GM18511 (cell line): Measurements from ENCODE around the gene LOC128125822.
A peak's percentile ranks its signal among the peaks of the same experiment; 100 is the strongest.

ENCODE experiments used
- ATAC-seq: cut with Tn5 transposase; IDR thresholded peaks from one replicate; pipeline ENCODE4 v1.9.1; 2021; ENCODE audit warnings: mild to moderate bottlenecking, moderate library complexity; ENCODE audit not compliant: unreplicated experiment

Gene LOC128125822

GRCh38 chr6:63554782-63555181 is 17.5 kb upstream of the LOC128125822 start:
- ATAC-seq: no peak

- ATAC-seq: no peak
Measured at GRCh38 chr6:63556369-63556768, 15.9 kb upstream of the LOC128125822 start.

GRCh38 chr6:63558278-63558677 is 14.0 kb upstream of the LOC128125822 start:
- peak; percentile 69 for ATAC-seq

- ATAC-seq: no peak
Measured at GRCh38 chr6:63560801-63561287, 11.4 kb upstream of the LOC128125822 start.

GRCh38 chr6:63561288-63561687 is 11.0 kb upstream of the LOC128125822 start:
- no peak for ATAC-seq

- no peak for ATAC-seq
Measured at GRCh38 chr6:63563235-63563634, 9.0 kb upstream of the LOC128125822 start.

GRCh38 chr6:63565058-63565726 is 7.1 kb upstream of the LOC128125822 start:
- no peak for ATAC-seq

- ATAC-seq: no peak
Measured at GRCh38 chr6:63565727-63566596, 6.3 kb upstream of the LOC128125822 start.

GRCh38 chr6:63567966-63568365 is 4.3 kb upstream of the LOC128125822 start:
- no peak for ATAC-seq

- peak; percentile 16 for ATAC-seq
Measured at GRCh38 chr6:63571361-63572043, 778 bp upstream of the LOC128125822 start.

GRCh38 chr6:63572747-63573075 is 431 bp downstream of the LOC128125822 start:
- peak; percentile 3 for ATAC-seq

GRCh38 chr6:63573076-63573898 is 1.0 kb downstream of the LOC128125822 start:
- ATAC-seq: peak; percentile 54

GRCh38 chr6:63573899-63574553 is 1.7 kb downstream of the LOC128125822 start:
- ATAC-seq: peak; percentile 21

- no peak for ATAC-seq
Measured at GRCh38 chr6:63574554-63574900, 2.2 kb downstream of the LOC128125822 start.

- no peak for ATAC-seq
Measured at GRCh38 chr6:63576147-63576772, 4.0 kb downstream of the LOC128125822 start.

GRCh38 chr6:63576985-63577712 is 4.9 kb downstream of the LOC128125822 start:
- no peak for ATAC-seq

- no peak for ATAC-seq
Measured at GRCh38 chr6:63578757-63579156, 6.5 kb downstream of the LOC128125822 start.

GRCh38 chr6:63579937-63580703 is 7.8 kb downstream of the LOC128125822 start:
- ATAC-seq: no peak

GRCh38 chr6:63580704-63580961 is 8.4 kb downstream of the LOC128125822 start:
- no peak for ATAC-seq
